GM19023 (cell line): ENCODE results near the gene CCT4.
A peak's percentile ranks its signal among the peaks of the same experiment; 100 is the strongest.
"Not testable (repeated sequence)": the region's sequence is repeated elsewhere in the genome, so short reads cannot be mapped to it uniquely, and the experiment has no call there.

Experiments used
- ATAC-seq: cut with Tn5 transposase; IDR thresholded peaks from one replicate; pipeline ENCODE4 v1.9.1; 2021; ENCODE audit warnings: mild to moderate bottlenecking, moderate library complexity; ENCODE audit not compliant: unreplicated experiment

The CCT4 gene

GRCh38 chr2:61888267-61889055, at the start of gene CCT4:
Gene CCT4 (minus strand): TSS chr2:61888656. CDS start chr2:61888507, 149 bp downstream.
- peak; percentile 74 for ATAC-seq

GRCh38 chr2:61937886-61938285, 49.4 kb upstream of the CCT4 start:
- ATAC-seq, result no peak

GRCh38 chr2:61937098-61937497, 48.6 kb upstream of the CCT4 start:
- no peak for ATAC-seq

- no peak for ATAC-seq
Observed at GRCh38 chr2:61928826-61929461, 40.5 kb upstream of the CCT4 start.

- ATAC-seq, result no peak
Observed at GRCh38 chr2:61926531-61927477, 38.3 kb upstream of the CCT4 start.

GRCh38 chr2:61924895-61925663, 36.6 kb upstream of the CCT4 start:
- ATAC-seq, result no peak

GRCh38 chr2:61922714-61923113, 34.3 kb upstream of the CCT4 start:
- ATAC-seq, result no peak

GRCh38 chr2:61920548-61920947, 32.1 kb upstream of the CCT4 start:
- no peak for ATAC-seq

GRCh38 chr2:61914794-61915193, 26.3 kb upstream of the CCT4 start:
- ATAC-seq, result not testable (repeated sequence)

- ATAC-seq, result no peak
Observed at GRCh38 chr2:61911510-61911909, 23.1 kb upstream of the CCT4 start.

GRCh38 chr2:61910603-61911002, 22.1 kb upstream of the CCT4 start:
- ATAC-seq, result no peak

GRCh38 chr2:61909116-61909515, 20.7 kb upstream of the CCT4 start:
- ATAC-seq, result no peak

- no peak for ATAC-seq
Observed at GRCh38 chr2:61906186-61906470, 17.7 kb upstream of the CCT4 start.

- peak; percentile 99 for ATAC-seq
Observed at GRCh38 chr2:61905372-61906185, 17.1 kb upstream of the CCT4 start, which contains the start of gene COMMD1. Gene COMMD1 (plus strand): TSS chr2:61905674. CDS start chr2:61905679, 5 bp downstream.

- ATAC-seq, result no peak
Observed at GRCh38 chr2:61900281-61900680, 11.8 kb upstream of the CCT4 start.

GRCh38 chr2:61898810-61899209, 10.4 kb upstream of the CCT4 start:
- no peak for ATAC-seq

GRCh38 chr2:61887717-61888266, 664 bp downstream of the CCT4 start:
- ATAC-seq, result peak; percentile 8

- ATAC-seq, result no peak
Observed at GRCh38 chr2:61885896-61886603, 2.4 kb downstream of the CCT4 start.

GRCh38 chr2:61882850-61883249, 5.6 kb downstream of the CCT4 start:
- ATAC-seq, result no peak
